Sigmoid colon (tissue), 7 donors: ENCODE results near the gene TADA3. TPM values are rescaled to one million over a fixed set of nuclear protein-coding genes. Genes with fewer than 3 reads are reported as not detected.

Experiments
- DNase-seq: peaks from one replicate; pipeline ENCODE4 v3.0.0-alpha.2; 2019
- H3K27ac ChIP-seq, 4 donors: fragments of 200-600 bp; sonication (generic); one replicate each; pipeline ENCODE4 v1.5.1; 2016 to 2019; ENCODE audit warnings: mild to moderate bottlenecking in 1 of 4
- H3K27me3 ChIP-seq, 3 donors: fragments of 200-600 bp; sonication (generic); one replicate each; pipeline ENCODE4 v1.5.1; 2019; ENCODE audit warnings: mild to moderate bottlenecking in 1 of 3
- H3K36me3 ChIP-seq, 4 donors: fragments of 200-600 bp; sonication (generic); one replicate each; pipeline ENCODE4 v1.5.1; 2016 to 2019
- H3K4me1 ChIP-seq, 4 donors: fragments of 200-600 bp; sonication (generic); one replicate each; pipeline ENCODE4 v1.5.1; 2017 to 2019
- H3K4me3 ChIP-seq, 4 donors: fragments of 200-600 bp; sonication (generic); one replicate each; pipeline ENCODE4 v1.5.1; 2017 to 2019; ENCODE audit warnings: mild to moderate bottlenecking in 2 of 4, moderate library complexity in 1 of 4
- H3K9me3 ChIP-seq, 4 donors: fragments of 200-600 bp in 3 of 4; sonication (generic) in 3 of 4; one replicate each; pipeline versions ENCODE4 v1.5.1 to v1.6.1; 2013 to 2019
- EP300 ChIP-seq, 4 donors: sonication (generic); formaldehyde crosslinking; IDR thresholded peaks; one replicate each; pipeline ENCODE4 v1.6.1; 2017; ENCODE audit warnings: antibody characterized with exemption in 4 of 4
- POLR2A ChIP-seq, 2 donors: fragments of 450-650 bp; IDR thresholded peaks; one replicate each; pipeline ENCODE4 v1.6.1; 2016; ENCODE audit warnings: antibody characterized with exemption in 2 of 2, mild to moderate bottlenecking in 2 of 2, moderate library complexity in 2 of 2
- POLR2AphosphoS5 ChIP-seq, 4 donors: sonication (generic); formaldehyde crosslinking; IDR thresholded peaks; one replicate each; pipeline ENCODE4 v1.6.1; 2017; ENCODE audit warnings: antibody characterized with exemption in 4 of 4
- WGBS, 2 donors: extraction: QIAGEN DNeasy Blood & Tissue Kit; methylation state at CpG; one replicate each; pipeline ENCODE4 v1.1.7; 2013; 5-methylcytosine and 5-hydroxymethylcytosine counted together
- intact Hi-C: fragments of 100-400 bp; cut with DNase I; formaldehyde crosslinking; loops from one replicate; pipeline ENCODE4 v1.15.1; 2023
- polyA plus RNA-seq, 3 donors: library from polyadenylated mRNA; stranded (reverse); fragments of 200-250 nt; gene quantifications; one replicate each; pipeline ENCODE4 v1.2.3, GENCODE V29; 2013
- total RNA-seq, 4 donors: library from RNA; depleted of rRNA; stranded (reverse); fragments of >200 nt; gene quantifications; one replicate each; pipeline ENCODE4 v1.1.0, GENCODE V29; 2016
- TF ChIP-seq, protein P1 (sequence below), 4 experiments: fragments of 450-650 bp in 3 of 4; fragments of 200-600 bp in 1 of 4; IDR thresholded peaks; one replicate each; pipeline ENCODE4 v1.5.1; 2016 to 2019; ENCODE audit warnings: antibody characterized with exemption in 4 of 4, mild to moderate bottlenecking in 3 of 4, moderate library complexity in 2 of 4
- donor health status: healthy with polysubstance abuse.
- donor health status: Bipolar disorder and iron deficiency.
- donor health status: healthy.

TADA3 gene
- total and polyA plus RNA-seq, 7 donors, result 52.2 to 87.1 (median 72.4) TPM

- peak overlapping the region; percentile 95 to 98 (median 96) for H3K27ac ChIP-seq
- TF ChIP-seq POLR2A (IDR thresholded peaks at IDR 0.05) (no peak), EP300 (IDR thresholded peaks at IDR 0.05) (no peak), POLR2AphosphoS5 (IDR thresholded peaks at IDR 0.05) (no peak)
- TF ChIP-seq, protein P1, sequence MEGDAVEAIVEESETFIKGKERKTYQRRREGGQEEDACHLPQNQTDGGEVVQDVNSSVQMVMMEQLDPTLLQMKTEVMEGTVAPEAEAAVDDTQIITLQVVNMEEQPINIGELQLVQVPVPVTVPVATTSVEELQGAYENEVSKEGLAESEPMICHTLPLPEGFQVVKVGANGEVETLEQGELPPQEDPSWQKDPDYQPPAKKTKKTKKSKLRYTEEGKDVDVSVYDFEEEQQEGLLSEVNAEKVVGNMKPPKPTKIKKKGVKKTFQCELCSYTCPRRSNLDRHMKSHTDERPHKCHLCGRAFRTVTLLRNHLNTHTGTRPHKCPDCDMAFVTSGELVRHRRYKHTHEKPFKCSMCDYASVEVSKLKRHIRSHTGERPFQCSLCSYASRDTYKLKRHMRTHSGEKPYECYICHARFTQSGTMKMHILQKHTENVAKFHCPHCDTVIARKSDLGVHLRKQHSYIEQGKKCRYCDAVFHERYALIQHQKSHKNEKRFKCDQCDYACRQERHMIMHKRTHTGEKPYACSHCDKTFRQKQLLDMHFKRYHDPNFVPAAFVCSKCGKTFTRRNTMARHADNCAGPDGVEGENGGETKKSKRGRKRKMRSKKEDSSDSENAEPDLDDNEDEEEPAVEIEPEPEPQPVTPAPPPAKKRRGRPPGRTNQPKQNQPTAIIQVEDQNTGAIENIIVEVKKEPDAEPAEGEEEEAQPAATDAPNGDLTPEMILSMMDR (IDR thresholded peaks at IDR 0.05), result no peak
Measured at GRCh38 chr3:9810846-9811245, 18.6 kb upstream of the TADA3 start.

GRCh38 chr3:9810433-9810770 lies 18.1 kb upstream of the TADA3 start:
- Histone ChIP-seq H3K9me3 (no peaks in the 10 kb centered on the region), H3K36me3 (peaks cover 9 to 31% (median 16%) of the 10 kb centered on the region in 4 donors), H3K4me1 (peaks cover 0 to 17% (median 13%) of the 10 kb centered on the region in 4 donors), H3K4me3 (peak overlapping the region; percentile 54 to 92 (median 90)), H3K27ac (peak overlapping the region; percentile 95 to 98 (median 96)), H3K27me3 (no peaks in the 10 kb centered on the region)
- 5 to 20% methylated on average over 18 of the region's 18 CpGs for WGBS, 2 donors
- no peak for DNase-seq
- intact Hi-C loops, result no loop called here
- TF ChIP-seq EP300 (IDR thresholded peaks at IDR 0.05) (no peak), POLR2AphosphoS5 (IDR thresholded peaks at IDR 0.05) (no peak), POLR2A (IDR thresholded peaks at IDR 0.05) (no peak)
- TF ChIP-seq, protein P1 (IDR thresholded peaks at IDR 0.05), result no peak

More at GRCh38 chr3:9810846-9811245, 18.6 kb upstream of the TADA3 start:
- intact Hi-C loops, result no loop called here
- Histone ChIP-seq H3K27me3 (no peaks in the 10 kb centered on the region), H3K4me3 (peak overlapping the region; percentile 54 to 92 (median 90)), H3K4me1 (peaks cover 0 to 17% (median 13%) of the 10 kb centered on the region in 4 donors), H3K36me3 (peaks cover 5 to 31% (median 11%) of the 10 kb centered on the region in 4 donors), H3K9me3 (no peaks in the 10 kb centered on the region)
- 70 to 79% methylated on average over 10 of the region's 10 CpGs for WGBS, 2 donors
- DNase-seq, result no peak

GRCh38 chr3:9809615-9810432 lies 17.6 kb upstream of the TADA3 start, which contains the start of gene TTLL3:
Gene TTLL3, plus strand, starts transcription at chr3:9810262. Its CDS starts 400 bp downstream, at chr3:9810662.
- 1% methylated on average over 76 of the region's 76 CpGs for WGBS, 2 donors
- peak; percentile 92 for DNase-seq
- TF ChIP-seq POLR2AphosphoS5 (IDR thresholded peaks at IDR 0.05) (peak; percentile 19 to 79 (median 47)), POLR2A (IDR thresholded peaks at IDR 0.05) (peak in 1 of 2 donors; percentile 21), EP300 (IDR thresholded peaks at IDR 0.05) (no peak)
- TF ChIP-seq, protein P1 (IDR thresholded peaks at IDR 0.05), result no peak
- peak within 1 kb of the TSS; percentile 95 to 98 (median 96) for H3K27ac ChIP-seq
- intact Hi-C loops, result loop anchor here (5.0 kb wide), 1 partner anchor 93 kb away; no protein-coding TSS in a partner anchor
- H3K9me3 ChIP-seq, result no peaks in the 10 kb centered on the region
- H3K36me3 ChIP-seq, result peaks cover 15 to 36% (median 21%) of the 10 kb centered on the region in 4 donors
- H3K4me3 ChIP-seq, result peak within 1 kb of the TSS; percentile 54 to 92 (median 90)
- H3K4me1 ChIP-seq, result peaks cover 0 to 17% (median 13%) of the 10 kb centered on the region in 4 donors
- no peaks in the 10 kb centered on the region for H3K27me3 ChIP-seq

DNA sequence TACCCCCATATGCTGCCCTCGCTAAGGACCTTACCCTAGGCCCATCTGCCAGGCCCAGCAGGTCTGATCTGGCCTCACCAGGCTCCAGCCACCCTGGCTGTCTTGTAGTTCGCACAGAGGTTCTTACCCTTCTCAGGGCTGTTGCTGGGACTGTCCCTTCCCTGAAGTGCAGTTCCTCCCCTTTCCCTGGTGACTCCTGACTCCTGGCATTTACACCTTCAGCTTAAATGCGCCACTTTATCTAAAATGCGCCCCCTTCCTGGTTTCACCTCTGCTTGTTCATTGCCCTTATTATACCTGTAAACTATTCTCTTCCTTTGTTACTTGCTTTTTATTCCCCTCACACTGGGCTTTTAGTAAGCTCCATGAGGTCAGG lies 17.0 kb upstream of the TADA3 start:
- no peak for DNase-seq
- peaks cover 0 to 17% (median 13%) of the 10 kb centered on the region in 4 donors for H3K4me1 ChIP-seq
- peaks cover 21 to 42% (median 27%) of the 10 kb centered on the region in 4 donors for H3K36me3 ChIP-seq
- H3K27me3 ChIP-seq, result no peaks in the 10 kb centered on the region
- intact Hi-C loops, result loop anchor here (5.0 kb wide), 1 partner anchor 92 kb away; no protein-coding TSS in a partner anchor
- H3K4me3 ChIP-seq, result peak overlapping the region; percentile 54 to 92 (median 90)
- no peak for TF ChIP-seq POLR2A (IDR thresholded peaks at IDR 0.05)
- TF ChIP-seq POLR2AphosphoS5 (IDR thresholded peaks at IDR 0.05), result no peak
- TF ChIP-seq, protein P1 (IDR thresholded peaks at IDR 0.05), result no peak
- TF ChIP-seq EP300 (IDR thresholded peaks at IDR 0.05), result no peak
- no peaks in the 10 kb centered on the region for H3K9me3 ChIP-seq
- 30 to 63% methylated on average over 4 of the region's 4 CpGs for WGBS, 2 donors
- H3K27ac ChIP-seq, result peak overlapping the region; percentile 95 to 98 (median 96)
